Fibroblast of lung (primary cell): ENCODE results near the gene NMNAT2.

Source experiments
- CTCF ChIP-seq, 2 donors: IDR thresholded peaks in 1 of 2; conservative IDR thresholded peaks in 1 of 2; 1 replicate in 1 of 2; 2 replicates in 1 of 2; pipeline ENCODE4 v1.5.1; 2011 to 2012; ENCODE audit warnings: low read length in 2 of 2, control low read depth in 1 of 2, inconsistent platforms in 1 of 2, low read depth in 1 of 2, mild to moderate bottlenecking in 1 of 2
- EZH2 ChIP-seq: IDR thresholded peaks from 2 replicates; pipeline ENCODE4 v1.5.1; 2012; ENCODE audit warnings: low read length, control low read depth, mild to moderate bottlenecking; ENCODE audit errors: missing control alignments

GRCh38 chr1:183255073-183255472 is 163.1 kb downstream of the NMNAT2 start:
- TF ChIP-seq CTCF (conservative IDR thresholded peaks at IDR 0.05 in 1 of 2, IDR thresholded peaks at IDR 0.05 in 1 of 2; ENCODE audit: low read depth in 1 of 2, low read length in 2 of 2) (no peak), EZH2 (no peak)
